Stimulated activated CD4-positive, alpha-beta T cell treated with anti-CD3 and anti-CD28 coated beads, Interleukin-12 subunit alpha, Interleukin-12 subunit beta, amount 100 ng/mL, for 48 hours (primary cell): ENCODE results near the gene PLXDC2.

Source experiments
- DNase-seq, 3 donors: peaks; one replicate each; pipeline ENCODE4 v3.0.0-alpha.2; 2020; ENCODE audit warnings: low read depth in 2 of 3, low spot score in 1 of 3

Gene PLXDC2

DNA sequence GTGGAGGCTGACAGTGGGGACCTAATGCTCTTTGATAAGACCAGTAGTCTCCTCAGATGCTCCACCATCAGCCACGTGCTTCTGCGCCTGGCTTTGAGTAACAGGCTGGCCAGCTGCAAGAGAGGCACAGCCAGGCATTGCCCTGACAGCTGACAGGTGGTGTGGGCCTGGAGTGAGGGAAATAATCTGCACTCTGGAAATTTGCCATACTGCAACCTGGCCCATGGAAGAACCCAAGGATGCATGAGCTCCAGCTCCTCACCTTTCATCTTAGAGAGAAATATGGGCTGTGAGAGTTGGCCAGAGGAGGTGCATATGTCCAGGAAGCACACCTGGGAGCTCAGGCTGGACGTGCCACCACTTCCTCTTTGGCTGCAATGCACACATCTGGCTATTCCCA lies 118.9 kb downstream of the PLXDC2 start:
- no peak for DNase-seq

DNA sequence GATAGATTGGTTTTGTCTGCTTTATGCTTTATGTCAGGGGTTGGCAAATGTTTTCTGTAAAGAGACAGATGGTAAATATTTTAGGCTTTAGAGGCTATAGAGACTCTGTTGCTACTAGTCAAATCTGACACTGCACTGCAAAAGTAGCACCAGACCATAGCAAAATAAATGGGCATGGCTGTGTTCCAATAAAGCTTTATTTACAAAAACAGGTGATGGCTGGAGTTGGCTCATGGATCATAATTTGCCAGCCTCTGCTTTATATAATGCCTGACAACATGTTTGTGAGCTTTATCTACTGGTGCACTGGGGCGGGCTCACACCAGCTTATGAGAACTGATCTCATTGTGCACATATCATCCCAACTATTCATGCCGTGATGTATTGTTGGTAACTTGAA lies 120.1 kb downstream of the PLXDC2 start:
- DNase-seq: no peak

DNA sequence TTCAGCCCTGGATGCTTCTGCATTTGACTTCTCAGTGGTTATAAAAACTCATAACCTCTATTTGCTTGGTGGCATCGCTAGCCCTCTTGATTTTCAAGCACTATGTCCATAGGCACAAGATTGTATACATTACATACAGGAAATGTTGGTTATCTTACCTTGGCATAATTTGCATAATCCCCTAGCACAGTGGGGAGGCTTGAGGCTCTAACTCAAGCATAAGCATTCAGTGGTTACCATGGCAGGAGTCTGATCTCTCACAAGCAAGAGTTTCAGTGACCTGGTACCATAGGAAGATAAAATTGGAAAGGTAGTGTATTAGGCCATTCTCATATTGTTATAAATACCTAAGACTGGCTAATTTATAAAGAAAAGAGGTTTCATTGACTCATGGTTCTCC lies 121.8 kb downstream of the PLXDC2 start:
- DNase-seq: no peak

DNA sequence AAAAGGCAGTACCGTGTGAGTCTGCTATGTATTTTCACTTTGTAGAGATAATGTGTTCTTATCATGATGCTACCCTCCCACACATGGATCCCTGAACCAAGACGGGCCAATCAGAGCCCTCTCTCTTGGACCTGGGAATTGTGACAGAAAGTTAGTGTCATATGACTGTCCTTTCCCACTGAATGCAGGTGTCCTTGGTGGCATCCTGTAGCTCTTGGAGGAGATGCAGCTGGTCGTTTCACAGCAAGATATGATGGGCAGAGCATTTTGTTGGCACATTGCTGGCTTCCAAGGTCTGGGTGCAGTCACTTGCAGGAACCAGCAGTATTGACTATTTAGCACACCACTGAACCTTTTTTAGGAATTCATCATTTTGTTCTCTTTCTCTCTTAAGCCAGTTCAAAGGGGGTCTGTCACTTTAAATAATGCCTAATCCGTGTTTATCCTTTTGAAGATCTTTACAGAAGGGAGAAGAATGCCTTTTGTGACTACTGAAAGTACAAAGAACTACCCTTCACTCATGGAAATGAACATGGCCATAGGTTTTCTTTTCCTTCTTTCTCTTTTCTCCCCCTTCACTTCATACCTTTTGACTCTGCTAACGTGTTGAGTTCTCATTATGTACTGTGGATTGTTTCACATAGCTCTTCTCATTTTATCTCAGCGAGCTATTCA lies 125.1 kb downstream of the PLXDC2 start:
- no peak for DNase-seq

DNA sequence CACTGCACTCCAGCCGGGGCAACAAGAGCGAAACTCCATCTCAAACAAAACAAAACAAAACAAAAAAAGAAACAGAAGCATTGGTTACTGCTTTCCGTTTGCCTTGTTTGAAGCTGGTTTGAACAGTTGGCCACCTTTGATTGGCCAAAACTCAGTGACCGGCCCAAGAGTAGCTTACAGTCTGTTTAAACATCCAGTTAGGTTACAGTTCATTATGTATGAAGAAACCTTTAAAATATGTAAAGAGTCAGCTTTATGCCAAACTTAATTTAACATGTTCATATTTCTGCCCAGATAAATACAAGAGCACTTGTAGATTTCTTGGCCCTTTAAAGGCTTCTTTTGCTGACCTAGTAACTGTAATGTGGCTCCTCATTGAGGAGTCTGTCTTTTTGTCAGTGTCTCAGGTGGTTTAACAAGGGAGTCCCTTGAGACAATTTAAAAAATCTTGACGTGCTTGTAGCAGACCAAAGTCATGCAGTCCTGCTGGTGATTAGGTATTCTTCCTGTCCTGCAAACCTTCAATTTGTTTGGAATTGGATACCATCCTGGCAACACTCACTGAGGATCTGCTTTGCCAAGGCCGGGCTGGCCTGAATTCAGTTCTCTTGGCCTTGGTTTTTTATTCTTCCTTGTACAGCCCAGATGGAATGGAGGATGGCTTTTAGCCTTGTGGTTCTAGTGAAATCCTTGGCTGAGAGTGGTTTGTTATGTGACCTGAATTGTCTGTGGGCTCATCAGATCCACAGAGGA lies 128.9 kb downstream of the PLXDC2 start:
- DNase-seq: no peak

DNA sequence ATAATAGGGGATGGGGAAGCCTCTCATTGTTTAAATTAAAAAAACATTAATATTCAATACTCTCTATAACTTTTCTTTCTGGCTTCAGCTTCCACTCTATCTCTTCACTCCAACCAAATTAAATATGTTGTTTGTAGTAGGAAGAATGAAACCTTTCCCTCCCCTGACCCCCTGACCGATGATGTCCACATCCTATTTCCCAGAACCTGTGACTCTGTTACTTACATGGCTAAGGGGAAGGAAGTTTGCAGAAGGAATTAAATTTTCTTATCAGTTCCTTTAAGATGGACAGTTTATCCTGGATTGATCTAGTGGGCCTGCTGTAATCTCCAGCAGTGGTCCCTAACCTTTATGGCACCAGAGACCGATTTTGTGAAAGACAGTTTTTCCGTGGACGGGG lies 130.0 kb downstream of the PLXDC2 start:
- no peak for DNase-seq

DNA sequence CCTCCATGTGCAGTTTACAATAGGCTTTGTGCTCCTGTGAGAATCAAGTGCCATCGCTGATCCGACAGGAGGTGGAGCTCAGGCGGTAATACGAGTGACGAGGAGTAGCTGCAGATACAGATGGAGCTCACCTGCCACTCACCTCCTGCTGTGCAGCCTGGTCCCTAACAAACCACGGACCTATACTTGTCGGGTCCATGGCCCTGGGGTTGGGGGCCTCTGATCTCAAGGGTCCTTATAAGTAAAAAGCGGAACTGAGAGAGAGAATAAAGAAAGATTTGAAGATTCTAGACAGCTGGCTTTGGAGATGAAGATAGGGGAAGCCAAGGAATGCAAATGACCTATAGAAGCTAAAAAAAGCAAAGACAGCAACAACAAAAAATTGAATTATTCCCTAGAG lies 130.6 kb downstream of the PLXDC2 start:
- DNase-seq: no peak

DNA sequence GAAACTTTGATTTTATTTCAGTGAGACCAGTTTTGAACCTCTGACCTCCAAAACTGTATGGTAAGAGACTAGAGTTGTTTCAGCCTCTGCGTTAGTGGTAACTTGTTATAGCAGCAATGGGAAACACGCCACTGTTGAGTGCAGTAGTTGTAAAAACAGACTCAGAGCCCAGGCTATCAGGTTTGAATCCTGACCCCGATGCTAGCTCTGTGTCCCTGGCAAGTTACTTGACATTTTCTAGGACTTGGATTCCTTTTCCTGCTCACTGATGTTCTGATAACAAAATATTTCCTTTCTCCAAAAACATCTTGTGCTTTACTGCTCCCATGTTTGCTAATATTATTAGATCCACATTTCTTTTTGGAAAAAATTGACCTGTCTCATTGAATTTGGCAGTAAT lies 131.0 kb downstream of the PLXDC2 start:
- DNase-seq: no peak

DNA sequence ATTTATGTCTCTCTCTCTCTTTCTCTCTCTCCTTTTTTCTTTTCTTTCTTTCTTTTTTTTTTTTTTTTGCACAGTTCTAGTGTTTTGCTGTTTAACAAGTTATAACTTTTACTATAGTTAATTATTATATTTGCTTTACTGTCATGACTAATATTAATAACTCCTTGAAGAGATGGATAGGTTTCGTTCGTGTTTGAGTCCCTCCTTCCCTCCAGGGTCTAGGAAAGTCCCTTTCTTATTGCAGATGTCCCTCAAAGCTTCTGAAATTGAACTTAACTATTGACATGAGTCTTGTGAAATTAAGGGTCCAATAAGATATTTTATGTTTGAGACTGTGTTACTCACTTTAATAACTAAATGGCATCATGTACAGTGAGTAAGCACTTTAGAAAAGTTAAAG lies 131.4 kb downstream of the PLXDC2 start:
- DNase-seq: no peak

DNA sequence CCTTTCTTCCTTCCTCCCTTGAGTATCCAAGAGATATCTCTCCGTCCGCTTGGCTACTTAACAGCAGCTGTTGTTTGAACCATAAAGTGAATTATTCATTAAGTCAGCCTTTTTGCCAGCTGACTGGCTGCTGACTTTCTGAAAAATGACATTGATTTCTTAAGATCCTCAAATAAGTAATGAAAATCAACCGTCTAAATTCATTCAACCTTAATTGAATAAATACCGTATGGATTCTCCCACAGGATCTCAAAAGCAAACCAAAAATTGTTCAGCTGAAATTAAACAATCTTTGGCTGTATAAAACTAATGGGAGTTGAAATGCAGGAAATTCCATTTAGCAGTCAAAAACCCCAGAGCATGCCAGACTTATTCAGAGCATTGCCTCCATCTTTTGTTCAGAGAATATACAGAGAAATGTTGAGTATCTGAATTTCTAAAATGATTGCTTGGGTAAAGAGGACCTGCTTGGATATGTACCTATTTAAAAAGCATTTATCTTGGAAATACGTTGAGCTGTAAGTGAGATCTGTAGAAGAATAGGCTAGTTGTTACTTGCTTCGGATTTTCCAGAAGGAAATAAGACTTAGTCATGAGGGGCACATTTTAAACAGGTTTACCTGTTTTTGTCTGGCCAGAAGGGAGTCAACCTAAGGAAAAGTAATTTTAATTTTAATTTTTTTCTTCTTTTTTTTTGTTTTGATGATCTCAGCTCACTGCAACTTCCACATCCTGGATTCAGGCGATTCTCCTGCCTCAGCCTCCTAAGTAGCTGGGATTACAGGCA lies 136.2 kb downstream of the PLXDC2 start:
- DNase-seq: no peak

DNA sequence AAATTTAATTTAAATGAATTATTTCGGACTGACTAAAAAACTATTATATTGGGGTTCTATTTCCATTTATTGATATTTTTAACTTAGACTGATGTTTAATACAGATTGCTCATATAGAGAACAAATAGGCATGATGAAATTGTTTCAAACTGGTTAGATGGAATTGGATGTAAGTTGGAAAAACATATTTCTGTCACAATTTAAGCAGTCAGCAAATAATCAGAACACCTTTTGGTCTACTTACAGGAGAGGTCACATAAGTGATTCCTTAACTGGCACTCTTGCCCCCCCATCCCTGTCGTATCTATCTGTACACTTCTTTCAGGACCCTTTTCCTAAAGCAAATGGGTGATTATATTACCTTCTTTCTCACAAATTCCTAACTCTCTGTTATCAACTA lies 138.4 kb downstream of the PLXDC2 start:
- no peak for DNase-seq

DNA sequence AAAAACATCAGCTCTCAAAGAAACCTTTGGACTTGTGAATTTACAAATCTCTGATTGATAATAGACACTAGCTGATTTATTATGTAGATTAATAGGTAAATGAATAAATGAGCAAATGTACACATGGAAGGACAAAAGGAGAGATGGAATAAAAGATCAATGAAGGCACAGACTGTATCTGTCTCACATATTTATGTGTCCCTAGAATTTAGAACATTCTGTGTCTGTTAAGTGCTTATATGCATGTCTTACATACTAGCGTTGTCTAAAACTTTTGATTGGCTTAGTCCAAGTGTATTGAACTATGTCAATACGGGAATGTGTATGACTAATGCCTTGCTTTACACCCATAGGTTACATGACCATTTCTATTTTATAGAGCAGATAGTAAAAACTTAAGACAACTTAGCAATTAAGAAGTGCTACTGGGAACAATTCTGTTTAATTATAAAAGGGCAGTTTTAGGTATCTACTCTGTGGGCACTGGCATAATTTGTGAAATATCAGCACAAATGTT lies 140.3 kb downstream of the PLXDC2 start:
- DNase-seq: no peak

DNA sequence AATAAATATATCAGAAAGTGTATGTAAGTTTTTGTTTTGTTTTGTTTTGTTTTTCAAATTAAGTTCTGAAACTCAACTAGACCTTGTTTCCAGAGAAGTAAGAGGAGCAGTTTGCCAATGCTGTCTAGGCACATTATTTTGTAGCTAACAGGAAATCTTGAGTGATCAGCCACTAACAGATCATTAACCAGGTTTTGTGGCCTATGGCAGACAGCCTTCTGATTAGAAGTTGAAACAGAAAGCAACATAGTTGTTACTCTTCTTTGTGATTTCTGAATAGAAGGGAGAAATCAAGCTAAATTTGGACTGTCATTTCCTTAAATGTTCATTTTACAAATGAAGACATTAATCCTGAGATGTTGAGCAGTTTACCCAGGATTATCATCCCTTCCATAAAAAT lies 142.6 kb downstream of the PLXDC2 start:
- DNase-seq: no peak

DNA sequence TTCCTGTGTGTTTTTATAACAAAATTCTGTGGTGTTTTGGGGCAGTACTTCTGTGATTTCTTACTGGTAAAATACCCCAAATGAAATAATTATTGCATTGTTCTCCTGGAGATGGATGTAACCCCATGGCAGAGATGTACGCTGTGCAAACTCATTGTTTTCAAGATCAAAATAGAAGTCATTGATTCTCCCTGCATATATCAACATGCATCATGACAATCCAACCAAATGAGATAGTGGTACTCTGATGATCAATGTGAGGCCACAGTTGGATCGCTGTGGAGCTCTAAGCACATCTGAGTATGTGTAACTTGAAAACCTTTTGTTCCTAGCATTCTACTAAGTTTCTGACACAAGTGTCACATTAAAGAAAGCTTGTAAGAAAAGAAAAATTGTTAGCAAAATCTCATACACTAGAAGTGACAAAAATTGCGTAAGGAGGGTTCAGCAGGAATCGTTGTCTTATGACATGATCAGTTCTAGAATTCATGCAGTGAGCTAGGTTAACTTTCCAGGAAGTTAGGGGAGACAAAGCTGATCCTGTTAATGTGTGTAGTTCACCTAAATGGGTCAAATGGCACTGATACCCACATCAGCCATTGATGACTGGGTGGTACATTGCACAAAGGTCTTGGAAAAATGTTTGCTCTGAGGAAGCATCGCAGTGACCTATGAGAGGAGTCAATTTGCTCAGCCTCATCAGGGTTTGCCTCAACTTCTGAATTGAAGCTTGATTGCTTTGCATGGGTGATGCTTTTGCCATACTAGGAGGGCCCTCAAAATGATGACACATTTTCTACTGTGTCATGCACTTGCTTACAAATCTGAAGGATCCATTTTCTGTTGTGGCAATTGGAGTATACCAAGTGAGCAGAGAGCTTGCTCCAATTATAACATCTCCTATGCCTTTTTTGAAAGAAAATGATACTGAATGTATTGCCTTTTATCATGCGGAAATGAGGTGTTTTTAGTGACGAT lies 145.1 kb downstream of the PLXDC2 start:
- no peak for DNase-seq

DNA sequence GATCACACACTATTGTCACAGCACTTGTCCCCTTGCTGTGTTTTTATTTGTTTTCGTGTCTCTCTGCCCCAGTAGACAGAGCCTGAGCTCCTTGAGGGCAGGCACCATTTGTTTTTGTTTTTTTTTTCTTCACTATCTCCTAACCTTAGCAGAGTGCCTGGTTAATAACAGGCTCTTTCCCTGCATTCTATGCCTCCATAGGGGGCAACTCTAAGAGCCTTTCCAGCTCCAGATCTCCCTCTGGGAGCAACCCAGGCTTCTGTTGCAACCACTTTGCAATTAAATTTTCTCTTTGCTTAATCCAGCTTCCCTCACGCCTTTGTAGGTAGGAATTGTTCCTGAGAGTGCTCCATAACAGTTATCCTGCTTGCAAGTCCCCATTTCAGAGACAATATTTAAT lies 148.4 kb downstream of the PLXDC2 start:
- DNase-seq: no peak

DNA sequence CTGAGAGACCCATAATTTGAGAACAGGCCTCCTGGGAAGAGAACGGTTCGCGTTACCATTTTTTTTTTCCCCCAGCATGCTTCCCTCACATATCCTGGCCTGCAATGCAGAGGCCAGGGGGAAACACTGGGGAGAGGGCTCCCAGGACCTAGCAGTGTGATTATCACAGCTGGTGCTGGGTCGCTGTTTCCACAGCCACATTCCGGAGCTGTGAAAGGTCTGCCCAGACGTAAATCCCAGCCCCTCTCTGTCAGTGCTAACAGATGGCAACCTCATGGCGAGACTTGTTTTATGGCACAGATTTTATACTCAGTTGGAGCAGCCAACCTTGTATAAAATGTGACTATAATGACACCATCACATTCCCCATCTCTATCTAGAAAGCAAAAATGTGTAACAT lies 150.5 kb downstream of the PLXDC2 start:
- DNase-seq: no peak

DNA sequence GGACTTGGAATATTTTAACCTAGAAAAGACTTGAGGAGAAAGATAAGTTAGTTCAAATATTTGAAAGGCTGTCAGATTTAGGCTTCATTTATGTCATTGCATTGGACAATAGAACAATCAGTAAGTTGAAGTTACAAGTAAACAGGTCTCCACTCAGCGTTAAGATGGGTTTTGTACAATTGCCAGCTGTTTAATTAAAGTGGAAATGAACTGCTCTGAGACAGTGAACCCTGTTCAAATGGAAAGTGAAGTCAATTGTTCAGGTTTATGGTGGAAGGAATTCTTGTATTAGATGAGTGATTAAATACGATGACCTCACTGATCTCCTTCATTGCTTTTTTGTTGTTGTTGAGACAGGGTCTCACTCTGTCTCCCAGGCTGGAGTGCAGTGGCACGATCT lies 151.7 kb downstream of the PLXDC2 start:
- no peak for DNase-seq

DNA sequence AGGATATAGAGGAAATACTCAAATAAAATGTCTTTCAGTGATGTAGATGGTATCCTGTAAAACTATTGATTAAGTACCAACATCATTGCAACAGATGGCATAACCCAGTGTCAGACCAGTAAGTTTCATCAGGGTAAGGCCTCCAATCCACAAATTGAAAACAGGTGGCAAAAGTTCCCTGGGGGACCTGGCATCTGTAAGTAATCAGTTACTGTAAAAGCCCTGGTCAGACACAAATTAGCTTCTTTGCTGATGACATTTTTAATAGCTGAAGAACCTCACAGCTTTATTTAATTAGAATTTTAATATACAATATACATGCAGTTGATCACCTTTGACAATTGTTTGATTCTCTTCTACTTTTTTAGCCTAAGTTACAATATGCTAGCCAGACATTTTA lies 152.5 kb downstream of the PLXDC2 start:
- no peak for DNase-seq

DNA sequence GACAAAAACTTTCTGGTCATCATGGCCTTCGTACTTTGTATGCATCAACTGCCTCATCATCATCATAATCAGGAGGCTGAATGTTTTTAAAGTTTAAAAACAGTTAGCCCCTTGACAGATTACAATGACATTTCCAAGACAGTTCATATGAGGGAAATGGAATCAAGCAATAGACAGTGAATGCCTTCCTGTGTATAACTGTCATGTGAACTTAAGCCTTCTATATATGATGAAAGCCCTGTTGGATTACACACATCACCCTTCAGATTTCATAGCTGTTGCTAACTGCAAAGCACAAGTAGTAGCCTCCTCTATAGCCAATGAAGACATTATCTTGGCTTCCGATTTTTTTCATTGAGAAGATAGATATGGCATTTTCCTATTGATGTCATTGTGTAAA lies 154.0 kb downstream of the PLXDC2 start:
- no peak for DNase-seq

DNA sequence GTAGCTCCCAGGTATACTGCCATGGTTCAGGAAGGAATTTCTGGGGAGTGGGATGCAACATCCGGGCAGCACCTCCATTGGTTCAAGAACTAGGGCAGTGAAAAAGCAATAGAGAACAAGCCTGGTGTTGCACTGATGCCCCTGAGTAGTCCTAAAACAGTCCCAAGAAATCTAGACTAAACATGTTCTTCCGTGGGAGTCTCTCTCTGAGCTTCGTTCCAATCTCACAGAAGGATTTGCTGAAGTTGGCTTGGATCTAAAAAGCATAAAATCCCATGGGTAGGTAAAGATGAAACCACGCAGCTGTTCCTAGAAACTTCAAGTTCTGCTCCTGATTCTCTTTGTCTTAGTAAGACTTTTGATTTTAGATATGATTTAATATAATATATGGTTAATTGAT lies 154.5 kb downstream of the PLXDC2 start:
- DNase-seq: no peak
